NCI-H526 treated with DMSO at 0.1 percent for 48 hours (cell line): Measurements from ENCODE around the gene PC.

ENCODE experiments used
- DNase-seq: peaks from one replicate; lab custom pipeline; 2025; lab: John Stamatoyannopoulos, UW

The PC gene

GRCh38 chr11:66910669-66911068, 47.5 kb downstream of the PC start:
- no peak for DNase-seq

- no peak for DNase-seq
Measured at GRCh38 chr11:66910016-66910415, 48.2 kb downstream of the PC start.

- DNase-seq = no peak
Measured at GRCh38 chr11:66909181-66909580, 49.0 kb downstream of the PC start.

GRCh38 chr11:66907751-66908630, 50.2 kb downstream of the PC start:
- DNase-seq = no peak

GRCh38 chr11:66906061-66906733, 52.0 kb downstream of the PC start:
- no peak for DNase-seq

- DNase-seq = no peak
Measured at GRCh38 chr11:66905631-66906030, 52.6 kb downstream of the PC start.

- DNase-seq = no peak
Measured at GRCh38 chr11:66904981-66905521, 53.1 kb downstream of the PC start.

- no peak for DNase-seq
Measured at GRCh38 chr11:66904561-66904960, 53.6 kb downstream of the PC start.

GRCh38 chr11:66904055-66904454, 54.1 kb downstream of the PC start:
- DNase-seq = no peak

- DNase-seq = no peak
Measured at GRCh38 chr11:66902486-66903177, 55.6 kb downstream of the PC start.

GRCh38 chr11:66901964-66902390, 56.2 kb downstream of the PC start:
- DNase-seq = no peak

- DNase-seq = no peak
Measured at GRCh38 chr11:66894141-66894540, 64.0 kb downstream of the PC start.

GRCh38 chr11:66892911-66893310, 65.3 kb downstream of the PC start:
- no peak for DNase-seq

- DNase-seq = no peak
Measured at GRCh38 chr11:66891851-66892660, 66.1 kb downstream of the PC start.

- no peak for DNase-seq
Measured at GRCh38 chr11:66889960-66890359, 68.2 kb downstream of the PC start.

- no peak for DNase-seq
Measured at GRCh38 chr11:66888282-66888681, 69.9 kb downstream of the PC start.

- DNase-seq = no peak
Measured at GRCh38 chr11:66887526-66887925, 70.7 kb downstream of the PC start.

GRCh38 chr11:66886671-66887221, 71.4 kb downstream of the PC start:
- DNase-seq = no peak

- no peak for DNase-seq
Measured at GRCh38 chr11:66885950-66886440, 72.2 kb downstream of the PC start.

GRCh38 chr11:66885469-66885868, 72.7 kb downstream of the PC start:
- DNase-seq = no peak

- DNase-seq = no peak
Measured at GRCh38 chr11:66884443-66884842, 73.7 kb downstream of the PC start.
